SK-MEL-5 (cell line): ENCODE results near the gene ECM1. TPM values are rescaled to one million over a fixed set of nuclear protein-coding genes. Genes with fewer than 3 reads are reported as not detected.
A peak's percentile ranks its signal among the peaks of the same experiment; 100 is the strongest.

ENCODE experiments used
- DNase-seq: peaks from one replicate; pipeline ENCODE4 v3.0.0-alpha.2; 2016; ENCODE audit warnings: low read depth, low spot score
- in situ Hi-C: cut with HindIII; loops from 2 replicates; pipeline ENCODE4 v1.10.0; 2016; ENCODE audit warnings: low sequenced_read_pairs, high pct_unique_total_duplicates, low pct_unique_long_range_greater_than_20kb
- total RNA-seq: library from RNA; depleted of rRNA; stranded (reverse); fragments of >200 nt; shearing (Covaris generic); gene quantifications from 2 replicates; pipeline ENCODE4 v1.2.3, GENCODE V29; 2014

Gene ECM1
- total RNA-seq, 1 experiment from 2014 or later, result 192 TPM

- in situ Hi-C loops, result no loop called here
- no peak for DNase-seq
Measured at GRCh38 chr1:150505431-150505830, 2.5 kb upstream of the ECM1 start.

- no peak for DNase-seq
- in situ Hi-C loops, result no loop called here
Measured at GRCh38 chr1:150508982-150509381, 1.1 kb downstream of the ECM1 start.

- in situ Hi-C loops, result no loop called here
- DNase-seq, result no peak
Measured at GRCh38 chr1:150511551-150511950, 3.6 kb downstream of the ECM1 start.

- DNase-seq, result no peak
- in situ Hi-C loops, result no loop called here
Measured at GRCh38 chr1:150511985-150512660, 4.2 kb downstream of the ECM1 start.

- no peak for DNase-seq
- in situ Hi-C loops, result no loop called here
Measured at GRCh38 chr1:150512846-150513245, 4.9 kb downstream of the ECM1 start.

- in situ Hi-C loops, result no loop called here
- no peak for DNase-seq
Measured at GRCh38 chr1:150513351-150513791, 5.5 kb downstream of the ECM1 start.

- DNase-seq, result no peak
- in situ Hi-C loops, result no loop called here
Measured at GRCh38 chr1:150514260-150514659, 6.4 kb downstream of the ECM1 start.

- in situ Hi-C loops, result no loop called here
- DNase-seq, result no peak
Measured at GRCh38 chr1:150514913-150515327, 7.0 kb downstream of the ECM1 start.

- in situ Hi-C loops, result no loop called here
- DNase-seq, result peak; percentile 97
Measured at GRCh38 chr1:150515328-150516049, 7.6 kb downstream of the ECM1 start, which contains the start of gene FALEC. Gene FALEC (plus strand): TSS chr1:150515752.

- in situ Hi-C loops, result no loop called here
Measured at GRCh38 chr1:150516050-150516591, 8.2 kb downstream of the ECM1 start.

GRCh38 chr1:150516616-150517015 is 8.7 kb downstream of the ECM1 start:
- no peak for DNase-seq
- in situ Hi-C loops, result no loop called here

More at GRCh38 chr1:150516050-150516591, 8.2 kb downstream of the ECM1 start:
- peak; percentile 17 for DNase-seq

- DNase-seq, result no peak
- in situ Hi-C loops, result no loop called here
Measured at GRCh38 chr1:150521196-150521968, 13.5 kb downstream of the ECM1 start.

GRCh38 chr1:150525348-150525747 is 17.4 kb downstream of the ECM1 start:
- in situ Hi-C loops, result no loop called here
- no peak for DNase-seq

GRCh38 chr1:150528196-150528595 is 20.3 kb downstream of the ECM1 start:
- no peak for DNase-seq
- in situ Hi-C loops, result no loop called here

- in situ Hi-C loops, result no loop called here
- no peak for DNase-seq
Measured at GRCh38 chr1:150529017-150529416, 21.1 kb downstream of the ECM1 start.

- no peak for DNase-seq
- in situ Hi-C loops, result no loop called here
Measured at GRCh38 chr1:150530491-150531159, 22.7 kb downstream of the ECM1 start.

GRCh38 chr1:150532860-150533259 is 25.0 kb downstream of the ECM1 start:
- in situ Hi-C loops, result no loop called here
- no peak for DNase-seq

GRCh38 chr1:150534002-150534401 is 26.1 kb downstream of the ECM1 start:
- in situ Hi-C loops, result no loop called here
- DNase-seq, result no peak
